Neural cell (in vitro differentiated cells): Measurements from ENCODE around the gene PDE11A. TPM values are rescaled to one million over a fixed set of nuclear protein-coding genes. Genes with fewer than 3 reads are reported as not detected.

ENCODE experiments used
- H2AFZ ChIP-seq: fragments of 200-600, 300-800 bp; sonication (generic), shearing (Covaris generic); 2 replicates; pipeline ENCODE4 v1.6.0; 2014; ENCODE audit warnings: low read depth, mild to moderate bottlenecking, antibody characterized with exemption, low read length, moderate library complexity
- H3F3A ChIP-seq: fragments of 200-600 bp; shearing (Covaris generic); 2 replicates; pipeline ENCODE4 v1.6.1; 2016; ENCODE audit warnings: mild to moderate bottlenecking, moderate library complexity, mixed read lengths, antibody characterized with exemption, low read length; ENCODE audit not compliant: insufficient read depth, poor library complexity, severe bottlenecking
- H3K27ac ChIP-seq: fragments of 200-600, 300-800 bp; sonication (generic), shearing (Covaris generic); 2 replicates; pipeline ENCODE4 v1.5.1; 2014; ENCODE audit warnings: mild to moderate bottlenecking, low read length, moderate library complexity
- H3K27me3 ChIP-seq: fragments of 300-800, 200-600 bp; sonication (generic), shearing (Covaris generic); 2 replicates; pipeline ENCODE4 v1.6.0; 2014; ENCODE audit warnings: mild to moderate bottlenecking, low read depth, low read length, moderate library complexity; ENCODE audit not compliant: insufficient read depth
- H3K36me3 ChIP-seq: fragments of 300-800, 200-600 bp; sonication (generic), shearing (Covaris generic); 2 replicates; pipeline ENCODE4 v1.5.1; 2014; ENCODE audit warnings: mild to moderate bottlenecking, antibody characterized with exemption, low read length, moderate library complexity; ENCODE audit not compliant: insufficient read depth
- H3K4me2 ChIP-seq: fragments of 300-800, 200-600 bp; sonication (generic), shearing (Covaris generic); 2 replicates; pipeline ENCODE4 v1.6.0; 2014; ENCODE audit warnings: mild to moderate bottlenecking, low read length
- H3K4me3 ChIP-seq: fragments of 300-800, 200-600 bp; sonication (generic), shearing (Covaris generic); 2 replicates; pipeline ENCODE4 v1.5.1; 2014; ENCODE audit warnings: mild to moderate bottlenecking, low read length, moderate library complexity
- H3K79me2 ChIP-seq: fragments of 200-600 bp; shearing (Covaris generic); replicated peaks from 2 replicates; pipeline ENCODE4 v1.6.0; 2014; ENCODE audit warnings: mild to moderate bottlenecking, low read length, moderate library complexity; ENCODE audit not compliant: insufficient read depth
- H3K9ac ChIP-seq: fragments of 300-800, 200-600 bp; sonication (generic), shearing (Covaris generic); 2 replicates; pipeline ENCODE4 v1.6.1; 2016; ENCODE audit warnings: mild to moderate bottlenecking, low read length, mixed read lengths
- H3K9me2 ChIP-seq: fragments of 200-600 bp; shearing (Covaris generic); 2 replicates; pipeline ENCODE4 v1.6.1; 2016; ENCODE audit warnings: mild to moderate bottlenecking, low read length, mixed read lengths; ENCODE audit not compliant: insufficient read depth
- H3K9me3 ChIP-seq: fragments of 200-600, 300-800 bp; sonication (generic), shearing (Covaris generic); 2 replicates; pipeline ENCODE4 v1.6.1; 2016; ENCODE audit warnings: mild to moderate bottlenecking, mixed run types, low read length, moderate library complexity, mixed read lengths
- H4K20me1 ChIP-seq: fragments of 200-600 bp; shearing (Covaris generic); 2 replicates; pipeline ENCODE4 v1.6.1; 2016; ENCODE audit warnings: mild to moderate bottlenecking, mixed run types; ENCODE audit not compliant: insufficient read depth
- EP300 ChIP-seq: fragments of 450-650 bp; conservative IDR thresholded peaks from 2 replicates; pipeline ENCODE4 v1.6.1; 2014; ENCODE audit warnings: antibody characterized with exemption, mild to moderate bottlenecking, moderate library complexity; ENCODE audit not compliant: poor library complexity, severe bottlenecking
- EZH2 ChIP-seq: fragments of 200-600, 300-800 bp; shearing (Covaris generic), sonication (generic); IDR thresholded peaks from 2 replicates; pipeline ENCODE4 v1.6.1; 2014; ENCODE audit warnings: antibody characterized with exemption, low read length, borderline replicate concordance, mild to moderate bottlenecking; ENCODE audit not compliant: insufficient read depth, poor library complexity, severe bottlenecking
- MXI1 ChIP-seq: fragments of 450-650 bp; conservative IDR thresholded peaks from 2 replicates; pipeline ENCODE4 v1.6.1; 2014; ENCODE audit warnings: antibody characterized with exemption, mild to moderate bottlenecking; ENCODE audit not compliant: poor library complexity, severe bottlenecking
- POLR2AphosphoS5 ChIP-seq: IDR thresholded peaks from 2 replicates; pipeline ENCODE4 v1.6.1; 2012
- RAD21 ChIP-seq: fragments of 450-650 bp; conservative IDR thresholded peaks from 2 replicates; pipeline ENCODE4 v1.6.1; 2014; ENCODE audit warnings: antibody characterized with exemption, mild to moderate bottlenecking, moderate library complexity
- SMC3 ChIP-seq: fragments of 450-650 bp; conservative IDR thresholded peaks from 2 replicates; pipeline ENCODE4 v1.6.1; 2014; ENCODE audit warnings: antibody characterized with exemption, mild to moderate bottlenecking, moderate library complexity; ENCODE audit not compliant: poor library complexity
- TAF1 ChIP-seq: IDR thresholded peaks from 2 replicates; pipeline ENCODE4 v1.6.1; 2012; ENCODE audit warnings: low read depth
- polyA plus RNA-seq: library from polyadenylated mRNA; depleted of rRNA; stranded (reverse); fragments of >200 nt; gene quantifications from 2 replicates; pipeline ENCODE4 v1.2.3, GENCODE V29; 2014
- TF ChIP-seq, protein P1 (sequence below): fragments of 450-650 bp; IDR thresholded peaks from 2 replicates; pipeline ENCODE4 v1.5.1; 2014; ENCODE audit warnings: antibody characterized with exemption, mild to moderate bottlenecking, moderate library complexity; ENCODE audit not compliant: poor library complexity, severe bottlenecking
- TF ChIP-seq, protein P2 (sequence below): IDR thresholded peaks from 2 replicates; pipeline ENCODE4 v1.6.1; 2012; ENCODE audit warnings: borderline replicate concordance

Gene PDE11A
- polyA plus RNA-seq, 1 donor from 2014 or later, result 0.89 TPM

DNA sequence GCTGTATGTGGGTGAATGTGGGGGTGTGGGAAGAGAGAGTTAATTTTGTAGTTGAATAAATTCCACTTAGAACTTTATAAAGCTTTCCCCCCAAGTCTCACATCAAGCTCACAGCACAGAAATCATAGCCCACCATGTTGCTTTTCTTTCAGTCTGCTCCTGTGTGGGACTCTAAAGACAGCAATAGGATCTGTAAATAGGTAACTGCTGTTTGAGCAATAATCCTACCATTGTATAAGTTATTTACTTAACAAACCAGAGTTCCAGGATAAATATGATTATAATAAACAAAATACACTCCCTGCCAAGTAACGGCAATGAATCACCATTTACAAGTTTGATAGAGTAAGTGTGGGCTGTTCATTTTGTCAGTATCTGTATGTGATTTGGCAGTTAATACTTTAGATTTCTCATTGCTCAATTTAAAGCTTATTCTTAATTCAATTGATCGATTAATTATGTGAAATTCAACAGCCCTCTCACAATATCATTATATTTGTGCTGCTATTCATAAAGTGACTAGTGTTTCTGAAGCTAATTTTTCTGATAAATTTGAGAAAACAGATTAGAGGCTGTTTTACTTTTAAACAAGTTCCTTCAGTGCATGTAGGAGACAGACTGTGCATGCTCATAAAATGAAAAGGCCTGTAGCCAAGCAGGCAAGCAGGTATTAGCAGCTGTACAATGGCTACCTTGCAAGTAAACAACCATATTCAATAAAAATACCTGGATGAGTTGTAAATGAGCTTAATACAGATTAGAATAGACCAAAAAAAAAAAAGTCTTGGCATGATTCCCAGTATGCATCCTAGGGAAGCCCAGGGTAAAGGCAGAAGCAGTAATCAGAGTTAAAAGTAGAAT is 142.7 kb downstream of the PDE11A start:
- Histone ChIP-seq H3K36me3 (no peaks in the 10 kb centered on the region), H3K4me3 (no peak overlapping the region), H3K9me3 (no peaks in the 10 kb centered on the region), H3K4me2 (no peak overlapping the region), H3K27ac (no peak overlapping the region), H3K9me2 (no peaks in the 10 kb centered on the region), H3K27me3 (no peaks in the 10 kb centered on the region), H3K9ac (no peak overlapping the region), H4K20me1 (no peaks in the 10 kb centered on the region), H3K79me2 (no peaks in the 10 kb centered on the region), H2AFZ (no peak overlapping the region), H3F3A (no peaks in the 10 kb centered on the region)
- no peak for TF ChIP-seq EZH2
- no peak for TF ChIP-seq POLR2AphosphoS5
- TF ChIP-seq SMC3, result no peak
- TF ChIP-seq MXI1, result no peak
- TF ChIP-seq, protein P1, sequence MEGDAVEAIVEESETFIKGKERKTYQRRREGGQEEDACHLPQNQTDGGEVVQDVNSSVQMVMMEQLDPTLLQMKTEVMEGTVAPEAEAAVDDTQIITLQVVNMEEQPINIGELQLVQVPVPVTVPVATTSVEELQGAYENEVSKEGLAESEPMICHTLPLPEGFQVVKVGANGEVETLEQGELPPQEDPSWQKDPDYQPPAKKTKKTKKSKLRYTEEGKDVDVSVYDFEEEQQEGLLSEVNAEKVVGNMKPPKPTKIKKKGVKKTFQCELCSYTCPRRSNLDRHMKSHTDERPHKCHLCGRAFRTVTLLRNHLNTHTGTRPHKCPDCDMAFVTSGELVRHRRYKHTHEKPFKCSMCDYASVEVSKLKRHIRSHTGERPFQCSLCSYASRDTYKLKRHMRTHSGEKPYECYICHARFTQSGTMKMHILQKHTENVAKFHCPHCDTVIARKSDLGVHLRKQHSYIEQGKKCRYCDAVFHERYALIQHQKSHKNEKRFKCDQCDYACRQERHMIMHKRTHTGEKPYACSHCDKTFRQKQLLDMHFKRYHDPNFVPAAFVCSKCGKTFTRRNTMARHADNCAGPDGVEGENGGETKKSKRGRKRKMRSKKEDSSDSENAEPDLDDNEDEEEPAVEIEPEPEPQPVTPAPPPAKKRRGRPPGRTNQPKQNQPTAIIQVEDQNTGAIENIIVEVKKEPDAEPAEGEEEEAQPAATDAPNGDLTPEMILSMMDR, result no peak
- no peak for TF ChIP-seq TAF1

DNA sequence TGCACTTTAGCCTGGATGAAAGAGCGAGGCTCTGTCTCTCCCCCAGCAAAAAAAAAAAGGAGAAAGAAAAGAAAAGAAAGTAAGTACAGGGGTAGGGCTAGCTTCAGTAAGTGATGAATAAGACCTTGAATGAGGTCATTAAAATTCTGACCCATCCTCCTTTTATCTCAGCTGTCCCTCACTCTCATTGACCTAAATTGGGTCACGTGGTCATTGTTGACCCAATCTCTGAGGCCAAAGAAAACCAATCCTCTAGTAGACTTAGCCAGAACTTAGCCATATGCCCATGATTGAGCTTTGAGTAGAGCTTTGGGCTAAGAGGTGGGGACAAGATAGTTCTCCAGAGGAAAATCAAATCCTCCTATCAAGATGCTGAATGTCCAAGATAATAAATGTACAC is 149.3 kb downstream of the PDE11A start:
- TF ChIP-seq, protein P2, sequence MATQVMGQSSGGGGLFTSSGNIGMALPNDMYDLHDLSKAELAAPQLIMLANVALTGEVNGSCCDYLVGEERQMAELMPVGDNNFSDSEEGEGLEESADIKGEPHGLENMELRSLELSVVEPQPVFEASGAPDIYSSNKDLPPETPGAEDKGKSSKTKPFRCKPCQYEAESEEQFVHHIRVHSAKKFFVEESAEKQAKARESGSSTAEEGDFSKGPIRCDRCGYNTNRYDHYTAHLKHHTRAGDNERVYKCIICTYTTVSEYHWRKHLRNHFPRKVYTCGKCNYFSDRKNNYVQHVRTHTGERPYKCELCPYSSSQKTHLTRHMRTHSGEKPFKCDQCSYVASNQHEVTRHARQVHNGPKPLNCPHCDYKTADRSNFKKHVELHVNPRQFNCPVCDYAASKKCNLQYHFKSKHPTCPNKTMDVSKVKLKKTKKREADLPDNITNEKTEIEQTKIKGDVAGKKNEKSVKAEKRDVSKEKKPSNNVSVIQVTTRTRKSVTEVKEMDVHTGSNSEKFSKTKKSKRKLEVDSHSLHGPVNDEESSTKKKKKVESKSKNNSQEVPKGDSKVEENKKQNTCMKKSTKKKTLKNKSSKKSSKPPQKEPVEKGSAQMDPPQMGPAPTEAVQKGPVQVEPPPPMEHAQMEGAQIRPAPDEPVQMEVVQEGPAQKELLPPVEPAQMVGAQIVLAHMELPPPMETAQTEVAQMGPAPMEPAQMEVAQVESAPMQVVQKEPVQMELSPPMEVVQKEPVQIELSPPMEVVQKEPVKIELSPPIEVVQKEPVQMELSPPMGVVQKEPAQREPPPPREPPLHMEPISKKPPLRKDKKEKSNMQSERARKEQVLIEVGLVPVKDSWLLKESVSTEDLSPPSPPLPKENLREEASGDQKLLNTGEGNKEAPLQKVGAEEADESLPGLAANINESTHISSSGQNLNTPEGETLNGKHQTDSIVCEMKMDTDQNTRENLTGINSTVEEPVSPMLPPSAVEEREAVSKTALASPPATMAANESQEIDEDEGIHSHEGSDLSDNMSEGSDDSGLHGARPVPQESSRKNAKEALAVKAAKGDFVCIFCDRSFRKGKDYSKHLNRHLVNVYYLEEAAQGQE, result no peak
- TF ChIP-seq SMC3 (no peak), EZH2 (no peak), EP300 (no peak), POLR2AphosphoS5 (no peak), TAF1 (no peak), MXI1 (no peak), RAD21 (no peak)
- TF ChIP-seq, protein P1, result no peak
- no peaks in the 10 kb centered on the region for H3K79me2 ChIP-seq
- H3K27me3 ChIP-seq, result no peaks in the 10 kb centered on the region
- no peak overlapping the region for H3K4me2 ChIP-seq
- H4K20me1 ChIP-seq, result no peaks in the 10 kb centered on the region
- no peak overlapping the region for H2AFZ ChIP-seq
- no peak overlapping the region for H3K4me3 ChIP-seq
- H3K9me3 ChIP-seq, result no peaks in the 10 kb centered on the region
- no peaks in the 10 kb centered on the region for H3K9me2 ChIP-seq
- no peaks in the 10 kb centered on the region for H3F3A ChIP-seq
- H3K9ac ChIP-seq, result no peak overlapping the region
- H3K36me3 ChIP-seq, result no peaks in the 10 kb centered on the region
- no peak overlapping the region for H3K27ac ChIP-seq
